Posterior vena cava (tissue), 2 donors: ENCODE results near the gene GIPC1. TPM values are rescaled to one million over a fixed set of nuclear protein-coding genes. Genes with fewer than 3 reads are reported as not detected.
A peak's percentile ranks its signal among the peaks of the same experiment; 100 is the strongest.
"Not testable (repeated sequence)": the region's sequence is repeated elsewhere in the genome, so short reads cannot be mapped to it uniquely, and the experiment has no call there.

ENCODE experiments used
- DNase-seq: peaks from one replicate; pipeline ENCODE4 v3.0.0-alpha.2; 2020; ENCODE audit warnings: low spot score
- intact Hi-C, 2 donors: fragments of 100-400 bp; cut with DNase I; formaldehyde crosslinking; loops; one replicate each; pipeline versions ENCODE4 v1.14.1 to v1.14.2; 2022 to 2023
- long read RNA-seq, 2 donors: library from polyadenylated mRNA; unstranded; transcript quantifications; one replicate each; pipeline ENCODE4 v2.0.0, GENCODE V29; 2020 to 2021
- total RNA-seq, 2 donors: library from RNA; stranded (reverse); fragmentation: NEBNext Ultra II Directional; extraction: Animal tissue kit (Norgen Biotek cat#: 25700); gene quantifications; one replicate each; pipeline ENCODE4 v1.2.1, GENCODE V29; 2021
- donor health status: DM: yes; HTN: yes; CAD: no.
- donor health status: DM: yes; HTN: yes; CAD: no.

Gene GIPC1, protein sequence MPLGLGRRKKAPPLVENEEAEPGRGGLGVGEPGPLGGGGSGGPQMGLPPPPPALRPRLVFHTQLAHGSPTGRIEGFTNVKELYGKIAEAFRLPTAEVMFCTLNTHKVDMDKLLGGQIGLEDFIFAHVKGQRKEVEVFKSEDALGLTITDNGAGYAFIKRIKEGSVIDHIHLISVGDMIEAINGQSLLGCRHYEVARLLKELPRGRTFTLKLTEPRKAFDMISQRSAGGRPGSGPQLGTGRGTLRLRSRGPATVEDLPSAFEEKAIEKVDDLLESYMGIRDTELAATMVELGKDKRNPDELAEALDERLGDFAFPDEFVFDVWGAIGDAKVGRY
- total RNA-seq, result 10 to 100 TPM; 43.5 to 46.1 TPM
- long read RNA-seq, donor 1, transcript GIPC1-203 (9 exons, 1,926 nt), result major isoform, 22 of 60 reads
- long read RNA-seq, donor 1, transcript GIPC1-213 (7 exons, 1,068 nt), result minor isoform, 6 of 60 reads
- long read RNA-seq, donor 1, transcript GIPC1-205 (8 exons, 1,386 nt), result minor isoform, 20 of 60 reads
- long read RNA-seq, donor 1, partial matches to known transcripts, result 3 of 60 reads
- long read RNA-seq, donor 1, other reads (novel, unspliced or antisense), result 6 of 60 reads
- long read RNA-seq, donor 2, partial matches to known transcripts, result 11 of 21 reads
- long read RNA-seq, donor 2, other reads (novel, unspliced or antisense), result 4 of 21 reads

DNA sequence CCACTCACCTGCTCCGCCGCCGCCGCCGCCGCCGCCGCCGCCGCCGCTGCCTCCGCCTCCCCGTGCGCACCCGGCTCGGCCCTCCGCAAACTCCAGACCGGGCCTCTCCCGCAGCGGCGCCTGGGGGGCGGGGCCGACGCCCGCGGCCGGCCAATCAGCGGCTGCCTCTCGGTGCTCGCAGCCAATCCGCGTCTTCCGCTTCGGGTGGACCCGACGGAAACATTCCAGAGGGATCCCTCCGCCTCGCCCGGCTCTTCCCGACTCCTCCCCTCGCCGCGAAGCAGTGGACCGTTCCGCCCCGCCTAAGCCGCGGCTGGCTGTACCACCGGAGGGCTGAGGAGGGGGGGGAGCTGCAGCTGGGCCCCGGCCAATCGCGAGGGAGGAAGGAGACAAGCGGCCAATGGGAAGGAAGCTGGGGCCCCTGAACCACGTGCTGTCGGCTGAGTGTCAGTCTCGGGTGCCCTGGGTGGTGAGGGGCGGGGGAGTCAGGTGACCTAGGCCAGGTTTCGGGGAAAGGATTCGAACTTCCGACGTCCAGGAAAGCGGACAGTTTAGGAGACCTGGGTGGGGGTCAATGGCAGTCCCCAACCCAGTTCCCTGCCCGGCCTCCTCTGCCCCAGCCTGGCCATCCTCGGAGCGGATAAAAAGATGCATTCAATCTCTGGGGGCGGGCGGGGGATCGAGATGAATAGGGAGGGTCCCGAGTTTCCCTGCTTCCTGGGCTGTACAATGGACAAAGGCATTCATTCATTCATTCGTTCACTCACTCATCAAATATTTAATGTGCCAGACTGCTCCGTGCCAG is at the start of gene GIPC1:
Gene GIPC1 (minus strand): TSS at position 99 of the 805 bp plus-strand sequence. CDS start 13,151 bp downstream, outside the sequence.
- DNase-seq, result peak; percentile 98
- intact Hi-C loops, result no loop called here

DNA sequence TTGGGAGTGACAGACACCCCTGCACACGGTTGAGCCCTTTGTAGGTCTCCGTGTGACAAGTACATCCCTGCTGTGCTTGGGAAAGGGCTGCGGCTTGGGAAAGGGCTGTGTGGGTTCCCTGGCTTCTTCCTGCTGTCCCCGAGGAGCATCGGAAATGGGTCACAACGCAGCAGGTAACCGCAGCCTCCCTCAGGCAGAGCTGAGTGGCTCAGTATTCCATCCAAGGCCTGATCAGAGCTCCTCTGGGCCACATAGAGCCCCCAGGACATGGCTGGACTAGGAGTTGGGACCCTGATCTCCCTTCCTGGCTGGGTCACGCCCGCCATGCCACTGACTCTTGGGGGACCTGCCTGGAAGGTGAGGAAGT is 49.8 kb upstream of the GIPC1 start:
- intact Hi-C loops, result no loop called here

DNA sequence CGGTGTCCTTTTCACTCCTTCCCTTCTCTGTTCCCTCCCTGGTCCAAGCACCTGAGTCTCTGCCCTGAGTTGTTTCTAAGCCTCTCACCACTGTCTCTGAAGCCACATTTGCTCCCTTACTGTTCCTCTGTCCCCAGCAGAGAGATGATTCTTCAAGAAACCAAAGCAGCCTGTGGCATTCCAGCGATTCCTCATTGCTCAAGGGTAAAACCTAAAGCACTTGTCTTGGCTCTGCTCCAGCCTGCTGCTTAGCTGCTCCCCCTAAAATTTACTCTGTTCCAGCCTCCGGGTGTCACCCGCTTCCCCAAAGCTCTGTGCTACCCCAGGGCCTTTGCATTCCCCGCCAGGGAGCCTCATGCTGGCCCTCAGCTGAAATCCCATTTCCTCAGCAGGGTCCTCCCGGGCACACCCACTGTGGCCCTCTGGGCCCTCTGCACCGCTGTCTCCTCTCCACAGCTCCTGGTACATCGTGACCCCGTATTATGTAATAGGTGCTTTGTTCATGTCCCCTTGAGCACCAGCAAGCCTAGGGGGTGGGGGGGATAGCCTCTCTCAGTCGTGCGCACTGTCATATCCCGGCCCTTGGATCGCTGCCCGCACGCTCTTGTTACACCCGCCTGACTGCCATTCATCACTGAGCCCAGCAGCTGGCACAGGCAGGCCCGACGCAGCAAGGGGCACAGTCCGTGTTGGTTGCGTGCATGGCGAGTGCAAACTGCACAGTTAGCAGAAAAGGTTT is 49.2 kb upstream of the GIPC1 start:
- DNase-seq, result no peak
- intact Hi-C loops, result no loop called here

More for the DNA sequence above, 49.8 kb upstream of the GIPC1 start:
- no peak for DNase-seq

DNA sequence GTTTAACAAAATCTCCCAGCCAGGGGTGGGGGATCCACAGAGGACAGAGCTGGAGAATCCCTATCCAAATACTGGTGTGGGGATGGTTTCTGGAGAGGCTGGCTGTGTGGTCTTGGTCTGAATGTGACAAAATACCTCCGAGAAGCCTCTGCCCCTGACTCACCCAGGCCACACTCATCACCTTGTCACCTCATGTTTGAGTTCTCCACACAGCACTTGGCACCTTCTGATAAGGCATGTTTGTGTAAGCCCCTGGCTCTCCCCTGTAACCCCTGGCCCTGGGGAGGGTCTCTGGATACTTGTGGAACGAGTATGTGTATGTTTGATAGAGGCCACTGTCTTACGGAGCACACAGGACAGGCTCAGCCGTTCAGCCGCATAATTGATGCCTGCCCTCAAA is 48.1 kb upstream of the GIPC1 start:
- DNase-seq, result no peak
- intact Hi-C loops, result no loop called here

DNA sequence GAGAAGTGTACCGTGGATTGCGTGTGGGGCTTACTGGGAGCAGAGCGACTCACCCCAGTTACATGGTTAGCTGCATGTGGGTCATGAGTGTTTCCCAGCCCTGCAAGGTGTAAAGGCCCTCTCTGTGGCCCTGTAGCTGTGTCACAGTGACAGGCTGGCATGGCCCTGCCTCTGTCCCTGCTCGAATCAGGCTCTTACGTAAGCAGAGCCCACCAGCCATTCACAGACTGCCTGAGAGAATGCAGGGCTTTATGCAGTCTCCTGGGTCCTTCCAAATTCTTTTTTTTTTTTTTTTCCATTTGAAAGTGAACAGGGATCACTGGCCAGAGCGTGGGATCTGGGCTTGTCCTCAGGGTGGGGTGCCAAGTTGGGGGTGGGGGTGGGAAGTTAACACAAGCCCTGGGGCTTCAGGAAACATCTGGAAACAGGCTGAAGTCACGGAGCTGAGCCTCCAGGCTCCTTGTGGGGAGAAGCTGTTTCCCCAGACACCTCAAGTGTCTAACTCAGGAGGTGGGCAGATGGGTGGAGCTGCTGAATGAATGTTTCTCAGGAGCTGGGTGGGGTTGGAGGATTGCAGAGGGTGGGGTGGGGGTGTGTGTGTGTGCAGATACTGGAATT is 46.9 kb upstream of the GIPC1 start:
- no peak for DNase-seq
- intact Hi-C loops, result no loop called here

DNA sequence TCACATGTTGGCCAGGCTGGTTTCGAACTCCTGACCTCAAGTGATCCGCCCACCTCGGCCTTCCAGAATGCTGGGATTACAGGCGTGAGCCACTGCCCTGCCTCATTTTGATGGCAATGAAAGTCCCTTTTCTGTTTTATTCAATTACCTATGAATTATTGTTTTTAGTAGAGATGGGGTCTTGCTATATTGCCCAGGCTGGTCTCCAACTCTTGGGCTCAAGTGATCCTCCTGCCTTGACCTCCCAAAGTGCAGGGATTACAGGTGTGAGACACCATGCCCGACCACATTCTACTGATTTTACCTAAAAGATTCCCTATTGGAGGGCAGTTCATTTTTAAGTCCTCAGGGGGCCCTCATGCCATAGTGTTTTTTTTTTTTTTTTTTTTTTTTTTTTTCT is 46.1 kb upstream of the GIPC1 start:
- intact Hi-C loops, DNase-seq: not testable (repeated sequence)

DNA sequence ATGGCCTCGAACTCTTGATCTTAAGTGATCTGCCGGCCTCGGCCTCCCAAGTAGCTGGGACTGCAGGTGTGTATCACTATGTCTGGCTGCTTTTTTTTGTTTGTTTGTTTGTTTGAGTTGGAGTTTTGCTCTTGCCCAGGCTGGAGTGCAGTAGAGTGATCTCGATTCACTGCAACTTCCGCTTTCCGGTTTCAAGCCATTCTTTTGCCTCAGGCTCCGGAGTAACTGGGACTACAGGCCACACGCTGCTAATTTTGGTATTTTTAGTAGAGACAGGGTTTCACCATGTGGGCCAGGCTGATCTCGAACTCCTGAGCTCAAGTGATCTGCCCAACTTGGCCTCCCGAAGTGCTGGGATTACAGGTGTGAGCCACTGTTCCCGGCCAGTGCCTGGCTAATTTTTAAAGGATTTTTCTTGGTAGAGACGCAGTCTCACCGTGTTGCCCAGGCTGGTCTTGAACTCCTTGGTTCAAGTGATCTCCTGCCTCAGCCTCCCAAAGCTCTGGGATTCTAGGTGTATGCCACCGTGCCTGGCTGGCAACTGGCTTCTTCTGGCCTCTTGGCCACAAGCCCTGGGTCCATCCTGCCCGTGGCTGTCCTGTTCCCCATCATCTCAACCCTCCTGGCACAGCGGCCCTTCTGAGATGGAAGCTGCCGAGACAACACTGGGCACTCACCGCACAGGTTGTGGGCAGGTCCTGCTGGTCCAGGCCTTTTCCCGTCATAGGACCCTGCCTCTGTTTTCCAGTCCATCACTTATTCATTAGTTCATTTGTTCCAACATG is 45.0 kb upstream of the GIPC1 start:
- no peak for DNase-seq
- intact Hi-C loops, result no loop called here

DNA sequence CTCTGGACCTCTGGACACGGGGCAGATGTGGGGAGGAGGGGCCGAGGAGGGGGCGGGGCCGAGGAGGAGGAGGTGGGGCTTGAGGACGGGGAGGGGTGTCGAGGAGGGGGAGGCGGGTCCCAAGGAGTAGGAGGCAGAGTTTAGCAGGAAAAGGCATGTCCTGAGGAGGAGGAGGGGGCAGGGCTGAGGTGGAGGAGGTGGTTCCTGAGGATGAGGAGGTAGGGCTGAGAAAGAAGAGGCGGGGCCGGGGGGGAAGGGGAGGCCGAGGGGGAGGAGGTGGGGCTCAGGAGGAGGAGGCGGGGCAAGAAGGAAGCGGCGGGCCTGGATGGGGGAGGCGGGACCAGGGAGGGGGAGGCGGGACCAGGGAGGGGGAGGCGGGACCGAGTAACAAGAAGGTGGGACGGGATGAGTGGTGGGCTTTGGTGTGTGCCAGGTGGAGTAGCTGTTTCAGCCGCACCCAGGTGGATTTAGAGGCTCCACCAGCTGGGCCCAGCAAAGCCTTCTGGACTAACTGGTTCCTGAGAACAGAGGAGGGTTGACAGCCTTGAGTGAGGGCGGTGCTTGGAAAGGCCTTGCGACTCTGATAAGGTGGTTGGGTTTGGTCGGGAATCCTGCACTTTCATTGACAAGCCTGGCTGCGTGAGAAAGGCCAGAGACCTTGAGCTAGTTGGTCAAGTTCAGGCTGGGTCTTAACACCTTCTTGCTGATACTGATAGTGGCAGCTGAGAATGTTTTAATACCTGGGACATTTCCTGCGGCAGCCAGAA is 41.2 kb upstream of the GIPC1 start:
- intact Hi-C loops, result no loop called here
- DNase-seq, result peak; percentile 84

DNA sequence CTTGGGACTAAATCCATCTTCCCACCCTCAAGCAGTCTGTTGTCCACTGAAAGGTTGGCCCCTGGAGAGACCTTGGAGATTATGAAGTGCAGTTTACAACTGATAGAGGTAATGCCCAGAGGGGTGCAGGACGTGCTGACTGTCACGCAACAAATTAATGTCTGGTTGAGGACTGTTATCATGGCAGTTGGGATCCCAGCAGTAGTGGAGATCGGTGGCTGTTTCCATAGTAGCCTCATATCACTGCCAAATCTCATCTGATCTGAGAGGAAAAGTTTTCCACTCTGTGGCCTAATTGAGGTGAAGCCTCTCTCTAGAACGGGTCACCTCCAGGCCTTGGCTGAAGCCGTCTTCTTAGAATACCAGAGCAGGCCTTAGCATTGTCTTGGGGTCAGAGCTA is 37.5 kb upstream of the GIPC1 start:
- intact Hi-C loops, result no loop called here
- no peak for DNase-seq

DNA sequence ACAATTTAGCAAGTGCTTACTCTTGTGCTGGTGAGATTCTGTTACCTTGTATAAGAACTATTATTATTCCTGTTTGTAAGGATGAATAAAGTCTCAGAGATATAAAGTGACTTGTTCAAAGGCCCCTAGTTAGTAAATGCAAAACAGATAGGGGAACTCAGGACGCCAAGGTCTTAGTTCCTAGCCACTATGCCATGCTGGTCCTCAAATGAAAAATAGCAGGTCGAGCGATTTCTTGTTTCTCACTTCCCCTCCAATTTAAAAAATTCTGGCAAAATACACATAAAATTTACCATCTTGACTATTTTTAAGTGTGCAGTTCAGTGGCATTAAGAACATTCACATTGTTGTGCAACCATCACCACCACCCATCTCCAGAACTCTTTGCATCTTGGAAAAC is 34.6 kb upstream of the GIPC1 start:
- DNase-seq, result no peak
- intact Hi-C loops, result no loop called here

DNA sequence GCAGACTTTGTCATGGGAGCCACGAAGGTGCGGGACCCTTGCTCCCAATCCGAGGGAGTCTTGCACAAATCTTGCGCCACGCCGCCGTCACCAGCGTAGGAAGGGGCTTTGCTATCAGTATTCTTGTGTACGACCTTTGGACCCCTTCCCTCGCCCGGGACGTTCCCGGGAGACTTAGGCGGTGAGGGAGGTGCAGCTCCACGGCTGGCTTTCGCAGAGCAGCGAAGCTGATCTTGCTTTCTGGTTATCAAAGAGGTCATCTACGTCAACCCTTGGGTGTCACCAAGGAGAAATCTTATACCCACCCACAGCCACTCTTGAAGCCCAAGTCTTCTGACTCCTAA is 34.0 kb upstream of the GIPC1 start:
- DNase-seq, result no peak
- intact Hi-C loops, result no loop called here

DNA sequence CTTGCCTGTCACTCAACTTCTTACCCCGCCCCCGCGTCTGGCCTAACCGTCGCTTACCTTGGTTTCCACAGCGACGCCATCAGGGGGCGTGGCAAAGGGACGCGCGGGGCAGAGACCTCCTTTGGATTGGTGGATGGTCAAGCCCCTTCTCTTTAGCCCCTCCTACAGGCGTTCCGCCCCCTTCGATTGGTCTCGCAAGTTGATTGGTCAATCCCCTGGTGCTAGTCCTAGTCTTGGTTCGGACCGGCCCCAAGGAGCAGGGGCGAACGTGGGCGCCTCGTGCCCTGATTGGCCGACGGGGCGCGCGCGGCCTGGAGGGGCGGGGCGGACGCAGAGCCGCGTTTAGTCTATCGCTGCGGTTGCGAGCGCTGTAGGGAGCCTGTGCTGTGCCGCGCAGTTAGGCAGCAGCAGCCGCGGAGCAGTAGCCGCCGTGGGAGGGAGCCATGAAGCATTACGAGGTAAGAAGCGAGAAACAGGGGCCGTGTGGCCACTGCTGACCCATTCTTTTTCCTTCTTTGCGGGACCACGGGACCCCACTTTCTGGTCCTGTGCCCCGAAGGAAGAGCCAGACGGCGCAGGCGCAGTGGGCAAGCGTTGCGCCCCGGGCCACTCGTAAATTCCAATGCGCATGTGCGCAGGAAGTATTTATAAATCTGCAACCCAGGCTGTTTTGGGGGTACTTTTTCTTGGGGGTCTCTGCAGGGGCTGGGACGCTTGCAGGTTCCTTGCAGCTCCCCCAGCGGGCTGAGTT is 33.5 kb upstream of the GIPC1 start, which contains the start of gene TECR:
Gene TECR (plus strand): TSS at position 341 of the 751 bp plus-strand sequence. CDS start 103 bp downstream, at position 444.
- intact Hi-C loops, result no loop called here
- DNase-seq, result peak; percentile 100

DNA sequence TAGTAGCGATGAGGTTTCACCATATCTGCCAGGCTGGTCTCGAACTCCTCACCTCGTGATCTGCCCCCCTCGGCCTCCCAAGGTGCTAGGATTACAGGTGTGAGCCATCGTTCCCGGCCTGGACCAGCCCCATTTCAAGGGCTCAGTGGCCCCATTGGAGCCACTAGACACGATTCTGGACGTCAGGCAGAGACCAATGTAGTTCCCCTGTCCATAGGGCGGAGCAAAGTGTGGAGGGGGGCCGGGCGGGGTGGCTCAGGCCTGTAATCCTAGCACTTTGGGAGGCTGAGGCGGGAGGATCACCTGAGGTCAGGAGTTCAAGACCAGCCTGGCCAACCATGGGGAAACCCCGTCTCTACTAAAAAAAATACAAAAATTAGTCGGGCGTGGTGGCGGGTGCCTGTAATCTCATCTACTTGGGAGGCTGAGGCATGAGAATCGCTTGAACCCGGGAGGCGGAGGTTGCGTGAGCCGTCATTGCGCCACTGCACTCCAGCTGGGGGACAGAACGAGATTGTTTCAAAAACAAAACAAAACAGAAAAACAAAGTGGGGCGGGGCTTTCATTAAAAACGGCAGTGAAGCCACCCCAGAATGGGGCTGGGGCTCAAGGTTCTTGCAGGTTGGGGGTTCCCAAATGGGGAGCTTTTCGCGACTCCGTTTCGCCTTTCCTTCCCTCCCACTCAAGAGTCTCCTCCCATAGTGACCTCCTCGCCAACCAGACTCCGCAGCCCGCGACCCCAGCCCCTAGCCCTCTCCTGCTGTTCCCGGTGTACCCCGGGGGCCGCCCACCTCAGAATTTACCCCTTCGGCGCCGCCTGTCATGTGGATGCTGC is 32.7 kb upstream of the GIPC1 start:
- DNase-seq, result no peak

DNA sequence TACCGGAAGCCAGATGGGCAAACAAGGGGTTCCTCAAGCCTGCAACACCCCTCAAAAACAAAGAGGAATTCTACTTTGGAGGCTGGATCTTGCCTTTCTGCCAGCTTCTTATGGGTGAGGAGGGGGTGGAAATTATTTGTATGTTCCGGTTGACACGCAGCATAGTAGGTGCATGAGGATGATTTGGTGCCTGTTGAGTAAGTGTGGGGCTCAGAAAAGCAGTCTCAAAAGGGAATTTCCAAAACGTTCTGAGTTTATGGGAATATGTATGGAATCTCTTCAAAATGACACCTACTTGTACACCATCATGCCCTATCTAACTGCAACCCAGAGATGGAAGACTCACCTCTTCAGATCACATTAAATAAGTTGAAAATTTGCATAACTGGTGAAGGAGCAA is 30.5 kb upstream of the GIPC1 start:
- no peak for DNase-seq
- intact Hi-C loops, result no loop called here

More for the DNA sequence above, 32.7 kb upstream of the GIPC1 start:
- intact Hi-C loops, result no loop called here

DNA sequence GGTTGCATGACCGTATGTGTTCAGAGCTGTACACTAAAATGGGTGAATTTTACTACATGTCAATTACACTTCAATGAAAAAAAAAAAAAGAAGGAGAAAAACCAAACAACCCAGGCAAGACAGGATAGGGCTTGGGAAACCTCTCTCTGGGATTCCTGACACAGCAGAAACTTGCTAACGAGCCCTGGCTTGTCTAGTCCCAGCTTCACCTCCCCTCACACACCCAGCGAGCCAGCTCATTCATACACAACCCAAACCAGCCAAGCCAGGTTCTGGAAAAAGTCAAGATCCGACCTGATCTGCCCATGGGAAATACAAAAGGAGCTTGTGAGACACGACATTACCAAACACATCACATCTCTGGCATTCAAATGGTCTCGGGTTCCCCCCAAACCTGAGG is 29.8 kb upstream of the GIPC1 start:
- intact Hi-C loops, result no loop called here
- no peak for DNase-seq

DNA sequence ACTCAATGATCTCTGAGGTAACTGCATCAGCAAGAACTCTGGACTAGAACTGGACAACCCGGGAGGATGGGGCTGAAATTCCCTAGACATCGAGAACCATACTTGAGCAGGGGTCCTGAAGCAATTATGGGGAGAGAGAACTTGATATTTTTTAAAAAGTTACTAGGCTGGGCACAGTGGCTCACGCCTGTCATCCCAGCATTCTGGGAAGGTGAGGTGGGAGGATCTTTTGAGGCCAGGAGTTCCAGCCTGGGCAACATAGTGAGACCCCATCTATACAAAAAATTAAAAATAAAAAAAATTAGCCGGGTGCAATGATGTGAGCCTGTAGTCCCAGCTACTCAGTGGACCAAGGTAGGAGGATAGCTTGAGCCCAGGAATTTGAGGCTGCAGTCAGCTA is 24.6 kb upstream of the GIPC1 start:
- intact Hi-C loops, result no loop called here
- no peak for DNase-seq
